Cardiac muscle cell (in vitro differentiated cells and primary cell): ENCODE measurements around the gene TBC1D8. TPM values are rescaled to one million over a fixed set of nuclear protein-coding genes. Genes with fewer than 3 reads are reported as not detected.
A peak's percentile ranks its signal among the peaks of the same experiment; 100 is the strongest.

ENCODE experiments used
- DNase-seq, 2 donors: peaks; one replicate each; pipeline versions ENCODE4 v3.0.0 to v3.0.0-alpha.2; 2010 to 2017; ENCODE audit warnings: low read depth in 1 of 2, low spot score in 1 of 2
- H3K27ac ChIP-seq: fragments of 200-600 bp; sonication (generic); 2 replicates; pipeline ENCODE4 v1.5.1; 2016
- H3K27me3 ChIP-seq: fragments of 200-600 bp; sonication (generic); 2 replicates; pipeline ENCODE4 v1.6.0; 2016; ENCODE audit warnings: control low read depth
- H3K36me3 ChIP-seq: fragments of 200-600 bp; sonication (generic); 2 replicates; pipeline ENCODE4 v1.5.1; 2016; ENCODE audit warnings: control low read depth
- H3K4me1 ChIP-seq: fragments of 200-600 bp; sonication (generic); 2 replicates; pipeline ENCODE4 v1.8.1; 2017; ENCODE audit warnings: low read depth, mild to moderate bottlenecking, mixed run types
- H3K4me3 ChIP-seq: fragments of 200-600 bp; sonication (generic); 2 replicates; pipeline ENCODE4 v1.5.1; 2016; ENCODE audit warnings: mild to moderate bottlenecking
- H3K9me3 ChIP-seq: fragments of 200-600 bp; sonication (generic); 2 replicates; pipeline ENCODE4 v1.5.1; 2017; ENCODE audit warnings: low read depth, mild to moderate bottlenecking, control low read depth
- CTCF ChIP-seq: IDR thresholded peaks from 2 replicates; pipeline ENCODE4 v1.5.1; 2012; ENCODE audit warnings: low read depth, mild to moderate bottlenecking, low read length
- polyA plus RNA-seq: library from polyadenylated mRNA; unstranded; fragments of >200 nt; fragmentation: Nextera tagmentation; extraction: Ambion mirVana; gene quantifications from 2 replicates; pipeline ENCODE4 v1.2.1, GENCODE V29; 2016
- total RNA-seq: library from RNA; depleted of rRNA; stranded (reverse); fragments of >200 nt; gene quantifications from 2 replicates; pipeline ENCODE4 v1.2.3, GENCODE V29; 2016

The TBC1D8 gene
- total and polyA plus RNA-seq, 2 experiments from 2014 or later: 15.2 to 23.2 TPM

- H3K9me3 ChIP-seq: no peaks in the 10 kb centered on the region
- no peaks in the 10 kb centered on the region for H3K27me3 ChIP-seq
- no peak for TF ChIP-seq CTCF
- no peaks in the 10 kb centered on the region for H3K4me1 ChIP-seq
- H3K4me3 ChIP-seq: no peak overlapping the region
- no peaks in the 10 kb centered on the region for H3K36me3 ChIP-seq
- H3K27ac ChIP-seq: no peak overlapping the region
- no peak for DNase-seq
Observed at GRCh38 chr2:100982431-100982861, 168.7 kb downstream of the TBC1D8 start.

- H3K27ac ChIP-seq: no peak overlapping the region
Observed at GRCh38 chr2:100981011-100981410, 170.2 kb downstream of the TBC1D8 start.

GRCh38 chr2:100980046-100980445, 171.1 kb downstream of the TBC1D8 start:
- H3K9me3 ChIP-seq: no peaks in the 10 kb centered on the region
- DNase-seq: no peak

More at GRCh38 chr2:100981011-100981410, 170.2 kb downstream of the TBC1D8 start:
- Histone ChIP-seq H3K4me1 (no peaks in the 10 kb centered on the region), H3K36me3 (no peaks in the 10 kb centered on the region), H3K4me3 (no peak overlapping the region), H3K27me3 (no peaks in the 10 kb centered on the region), H3K9me3 (no peaks in the 10 kb centered on the region)
- no peak for TF ChIP-seq CTCF
- no peak for DNase-seq

GRCh38 chr2:100978582-100979191, 172.5 kb downstream of the TBC1D8 start:
- Histone ChIP-seq H3K27me3 (no peaks in the 10 kb centered on the region), H3K9me3 (no peaks in the 10 kb centered on the region), H3K4me1 (no peaks in the 10 kb centered on the region), H3K36me3 (no peaks in the 10 kb centered on the region), H3K27ac (no peak overlapping the region), H3K4me3 (no peak overlapping the region)
- TF ChIP-seq CTCF: no peak
- peak in 1 of 2 donors; percentile 26 for DNase-seq

More at GRCh38 chr2:100980046-100980445, 171.1 kb downstream of the TBC1D8 start:
- no peaks in the 10 kb centered on the region for H3K27me3 ChIP-seq
- TF ChIP-seq CTCF: no peak
- no peak overlapping the region for H3K27ac ChIP-seq
- H3K36me3 ChIP-seq: no peaks in the 10 kb centered on the region
- H3K4me1 ChIP-seq: no peaks in the 10 kb centered on the region
- no peak overlapping the region for H3K4me3 ChIP-seq

- Histone ChIP-seq H3K4me1 (no peaks in the 10 kb centered on the region), H3K27me3 (no peaks in the 10 kb centered on the region), H3K9me3 (no peaks in the 10 kb centered on the region), H3K36me3 (no peaks in the 10 kb centered on the region), H3K27ac (no peak overlapping the region), H3K4me3 (no peak overlapping the region)
- no peak for DNase-seq
- TF ChIP-seq CTCF: no peak
Observed at GRCh38 chr2:100977511-100977910, 173.7 kb downstream of the TBC1D8 start.
